Measurements from ENCODE around the gene CCDC47.
A peak's percentile ranks its signal among the peaks of the same experiment; 100 is the strongest.

The CCDC47 gene

GRCh38 chr17:63772801-63773271, 561 bp downstream of the CCDC47 start:
- intact Hi-C loops (cut with micrococcal nuclease) = loop anchor here (1.0 to 5.0 kb wide), 3 partner anchors 31 to 69 kb away; partner anchors contain the start of genes FTSJ3, PSMC5 and SMARCD2
- Mint-ChIP-seq H3K36me3 (ENCODE audit: low read depth) (peaks cover 69% of the 10 kb centered on the region), H3K27ac (peak overlapping the region; percentile 98), H3K9me3 (no peaks in the 10 kb centered on the region), H3K4me1 (ENCODE audit: low read depth) (peaks cover 50% of the 10 kb centered on the region), H3K4me3 (peak overlapping the region; percentile 98), H3K27me3 (no peaks in the 10 kb centered on the region)

- Mint-ChIP-seq H3K4me3 (no peak overlapping the region), H3K27me3 (no peaks in the 10 kb centered on the region), H3K4me1 (ENCODE audit: low read depth) (peaks cover 34% of the 10 kb centered on the region), H3K36me3 (ENCODE audit: low read depth) (peaks cover 67% of the 10 kb centered on the region), H3K9me3 (no peaks in the 10 kb centered on the region), H3K27ac (peak overlapping the region; percentile 39)
- intact Hi-C loops (cut with micrococcal nuclease) = no loop called here
Observed at GRCh38 chr17:63768433-63768832, 5.0 kb downstream of the CCDC47 start.

GRCh38 chr17:63766754-63767153, 6.6 kb downstream of the CCDC47 start:
- H3K9me3 Mint-ChIP-seq = no peaks in the 10 kb centered on the region
- peaks cover 30% of the 10 kb centered on the region for H3K4me1 Mint-ChIP-seq (ENCODE audit: low read depth)
- H3K27me3 Mint-ChIP-seq = no peaks in the 10 kb centered on the region
- intact Hi-C loops (cut with micrococcal nuclease) = no loop called here
- H3K27ac Mint-ChIP-seq = no peak overlapping the region
- peaks cover 64% of the 10 kb centered on the region for H3K36me3 Mint-ChIP-seq (ENCODE audit: low read depth)
- H3K4me3 Mint-ChIP-seq = no peak overlapping the region

- intact Hi-C loops (cut with micrococcal nuclease) = no loop called here
- no peak overlapping the region for H3K27ac Mint-ChIP-seq
- peaks cover 38% of the 10 kb centered on the region for H3K4me1 Mint-ChIP-seq (ENCODE audit: low read depth)
- no peak overlapping the region for H3K4me3 Mint-ChIP-seq
- peaks cover 72% of the 10 kb centered on the region for H3K36me3 Mint-ChIP-seq (ENCODE audit: low read depth)
- no peaks in the 10 kb centered on the region for H3K9me3 Mint-ChIP-seq
- no peaks in the 10 kb centered on the region for H3K27me3 Mint-ChIP-seq
Observed at GRCh38 chr17:63764716-63765115, 8.7 kb downstream of the CCDC47 start.

GRCh38 chr17:63762161-63763078, 11.0 kb downstream of the CCDC47 start:
- Mint-ChIP-seq H3K27me3 (no peaks in the 10 kb centered on the region), H3K36me3 (ENCODE audit: low read depth) (peaks cover 71% of the 10 kb centered on the region), H3K4me3 (no peak overlapping the region), H3K9me3 (no peaks in the 10 kb centered on the region), H3K27ac (peak overlapping the region; percentile 82), H3K4me1 (ENCODE audit: low read depth) (peaks cover 36% of the 10 kb centered on the region)
- intact Hi-C loops (cut with micrococcal nuclease) = no loop called here

GRCh38 chr17:63760771-63761539, 12.4 kb downstream of the CCDC47 start:
- Mint-ChIP-seq H3K4me3 (peak overlapping the region; percentile 26), H3K9me3 (no peaks in the 10 kb centered on the region), H3K27me3 (no peaks in the 10 kb centered on the region), H3K36me3 (ENCODE audit: low read depth) (peaks cover 77% of the 10 kb centered on the region), H3K4me1 (ENCODE audit: low read depth) (peaks cover 36% of the 10 kb centered on the region), H3K27ac (peak overlapping the region; percentile 82)
- intact Hi-C loops (cut with micrococcal nuclease) = no loop called here

GRCh38 chr17:63758428-63758827, 15.0 kb downstream of the CCDC47 start:
- Mint-ChIP-seq H3K36me3 (ENCODE audit: low read depth) (peaks cover 76% of the 10 kb centered on the region), H3K4me1 (ENCODE audit: low read depth) (peaks cover 34% of the 10 kb centered on the region), H3K27ac (peak overlapping the region; percentile 52), H3K27me3 (no peaks in the 10 kb centered on the region), H3K9me3 (no peaks in the 10 kb centered on the region), H3K4me3 (no peak overlapping the region)
- intact Hi-C loops (cut with micrococcal nuclease) = no loop called here

- Mint-ChIP-seq H3K4me3 (no peak overlapping the region), H3K4me1 (ENCODE audit: low read depth) (peaks cover 27% of the 10 kb centered on the region)
Observed at GRCh38 chr17:63754046-63754445, 19.4 kb downstream of the CCDC47 start.

GRCh38 chr17:63753215-63753614, 20.2 kb downstream of the CCDC47 start:
- H3K36me3 Mint-ChIP-seq (ENCODE audit: low read depth) = peaks cover 83% of the 10 kb centered on the region

More at GRCh38 chr17:63754046-63754445, 19.4 kb downstream of the CCDC47 start:
- intact Hi-C loops (cut with micrococcal nuclease) = no loop called here
- Mint-ChIP-seq H3K27ac (no peak overlapping the region), H3K27me3 (no peaks in the 10 kb centered on the region), H3K36me3 (ENCODE audit: low read depth) (peaks cover 84% of the 10 kb centered on the region), H3K9me3 (no peaks in the 10 kb centered on the region)

GRCh38 chr17:63752707-63753106, 20.7 kb downstream of the CCDC47 start:
- no peaks in the 10 kb centered on the region for H3K9me3 Mint-ChIP-seq
- no peak overlapping the region for H3K27ac Mint-ChIP-seq
- intact Hi-C loops (cut with micrococcal nuclease) = no loop called here

More at GRCh38 chr17:63753215-63753614, 20.2 kb downstream of the CCDC47 start:
- no peak overlapping the region for H3K27ac Mint-ChIP-seq
- intact Hi-C loops (cut with micrococcal nuclease) = no loop called here
- no peak overlapping the region for H3K4me3 Mint-ChIP-seq
- H3K9me3 Mint-ChIP-seq = no peaks in the 10 kb centered on the region
- H3K27me3 Mint-ChIP-seq = no peaks in the 10 kb centered on the region
- H3K4me1 Mint-ChIP-seq (ENCODE audit: low read depth) = peaks cover 25% of the 10 kb centered on the region

GRCh38 chr17:63751806-63752205, 21.6 kb downstream of the CCDC47 start:
- peak overlapping the region; percentile 56 for H3K4me3 Mint-ChIP-seq
- intact Hi-C loops (cut with micrococcal nuclease) = no loop called here

More at GRCh38 chr17:63752707-63753106, 20.7 kb downstream of the CCDC47 start:
- H3K36me3 Mint-ChIP-seq (ENCODE audit: low read depth) = peaks cover 83% of the 10 kb centered on the region
- no peaks in the 10 kb centered on the region for H3K27me3 Mint-ChIP-seq
- H3K4me1 Mint-ChIP-seq (ENCODE audit: low read depth) = peaks cover 20% of the 10 kb centered on the region
- no peak overlapping the region for H3K4me3 Mint-ChIP-seq

GRCh38 chr17:63741408-63742173, 31.8 kb downstream of the CCDC47 start, which contains the start of gene STRADA:
TSS of gene STRADA (minus strand) at chr17:63741799. CDS start at chr17:63728369, 13,430 bp downstream.
- Mint-ChIP-seq H3K36me3 (ENCODE audit: low read depth) (peaks cover 40% of the 10 kb centered on the region), H3K27ac (peak within 1 kb of the TSS; percentile 98), H3K27me3 (no peaks in the 10 kb centered on the region), H3K4me1 (ENCODE audit: low read depth) (peaks cover 25% of the 10 kb centered on the region), H3K4me3 (peak within 1 kb of the TSS; percentile 99), H3K9me3 (no peaks in the 10 kb centered on the region)
- intact Hi-C loops (cut with micrococcal nuclease) = loop anchor here (1.0 to 5.0 kb wide), 4 partner anchors 32 to 119 kb away; partner anchors contain the start of genes CCDC47, LIMD2, MAP3K3 and SMARCD2

More at GRCh38 chr17:63751806-63752205, 21.6 kb downstream of the CCDC47 start:
- Mint-ChIP-seq H3K27ac (peak overlapping the region; percentile 73), H3K4me1 (ENCODE audit: low read depth) (peaks cover 15% of the 10 kb centered on the region), H3K36me3 (ENCODE audit: low read depth) (peaks cover 88% of the 10 kb centered on the region), H3K27me3 (no peaks in the 10 kb centered on the region), H3K9me3 (no peaks in the 10 kb centered on the region)

GRCh38 chr17:63741143-63741407, 32.3 kb downstream of the CCDC47 start:
- H3K27ac Mint-ChIP-seq = peak overlapping the region; percentile 98
- no peaks in the 10 kb centered on the region for H3K27me3 Mint-ChIP-seq
- intact Hi-C loops (cut with micrococcal nuclease) = loop anchor here (1.0 to 5.0 kb wide), 3 partner anchors 41 to 119 kb away; partner anchors contain the start of genes LIMD2, MAP3K3 and SMARCD2
- peak overlapping the region; percentile 99 for H3K4me3 Mint-ChIP-seq
- peaks cover 29% of the 10 kb centered on the region for H3K4me1 Mint-ChIP-seq (ENCODE audit: low read depth)
- no peaks in the 10 kb centered on the region for H3K9me3 Mint-ChIP-seq
- H3K36me3 Mint-ChIP-seq (ENCODE audit: low read depth) = peaks cover 35% of the 10 kb centered on the region
